MCF 10A (cell line): ENCODE measurements around the gene PTPRM. TPM values are rescaled to one million over a fixed set of nuclear protein-coding genes. Genes with fewer than 3 reads are reported as not detected.

Source experiments
- BruUV-seq: library from RNA; stranded (reverse); fragments of 400-500 nt; replicated peaks from 2 replicates; lab custom pipeline; 2021; lab: Mats Ljungman, UMichigan
- CTCF ChIA-PET: fragments of 300-600 bp; sonication (Branson Sonifier 250); formaldehyde crosslinking; extraction: SDS; loops from one replicate; lab custom pipeline; 2021; ENCODE audit warnings: antibody characterized with exemption, inconsistent platforms; lab: Yijun Ruan, JAX
- POLR2A ChIA-PET: fragments of 300-600, 350-650 bp; sonication (Branson Sonifier 250); formaldehyde crosslinking; extraction: SDS; loops from one replicate; lab custom pipeline; 2020; ENCODE audit warnings: antibody characterized with exemption, inconsistent platforms; lab: Yijun Ruan, JAX
- DNase-seq: peaks from one replicate; pipeline ENCODE4 v3.0.0-alpha.2; 2018; ENCODE audit not compliant: unreplicated experiment
- H3K27ac Mint-ChIP-seq: one replicate; pipeline ENCODE4 v1.8.0; 2022; ENCODE audit warnings: mild to moderate bottlenecking, low read depth, mixed read lengths; ENCODE audit not compliant: unreplicated experiment
- H3K27me3 Mint-ChIP-seq: one replicate; pipeline ENCODE4 v1.8.0; 2022; ENCODE audit warnings: mixed read lengths; ENCODE audit not compliant: insufficient read depth, unreplicated experiment
- H3K36me3 Mint-ChIP-seq: one replicate; pipeline ENCODE4 v1.8.0; 2022; ENCODE audit warnings: mild to moderate bottlenecking, moderate library complexity, mixed read lengths; ENCODE audit not compliant: insufficient read depth, unreplicated experiment
- H3K4me1 Mint-ChIP-seq: one replicate; pipeline ENCODE4 v1.8.0; 2022; ENCODE audit warnings: mixed read lengths; ENCODE audit not compliant: insufficient read depth, unreplicated experiment
- H3K4me3 Mint-ChIP-seq: one replicate; pipeline ENCODE4 v1.8.0; 2022; ENCODE audit warnings: mild to moderate bottlenecking, moderate library complexity, mixed read lengths; ENCODE audit not compliant: unreplicated experiment
- H3K9me3 Mint-ChIP-seq: one replicate; pipeline ENCODE4 v1.8.0; 2022; ENCODE audit warnings: mixed read lengths; ENCODE audit not compliant: unreplicated experiment
- intact Hi-C: fragments of 100-400 bp; cut with micrococcal nuclease; formaldehyde crosslinking; loops from 2 replicates; pipeline ENCODE4 v1.14.1; 2022
- total RNA-seq: library from RNA; stranded (reverse); gene quantifications from 2 replicates; pipeline ENCODE4 v1.2.3, GENCODE V29; 2022
- TF ChIP-seq, protein P1 (sequence below): fragments of 200-600 bp; IDR thresholded peaks from one replicate; pipeline ENCODE4 v1.8.0; 2022; ENCODE audit warnings: antibody characterized with exemption, mild to moderate bottlenecking; ENCODE audit not compliant: unreplicated experiment

Gene PTPRM
- total RNA-seq, 1 experiment from 2014 or later = 82.8 TPM

DNA sequence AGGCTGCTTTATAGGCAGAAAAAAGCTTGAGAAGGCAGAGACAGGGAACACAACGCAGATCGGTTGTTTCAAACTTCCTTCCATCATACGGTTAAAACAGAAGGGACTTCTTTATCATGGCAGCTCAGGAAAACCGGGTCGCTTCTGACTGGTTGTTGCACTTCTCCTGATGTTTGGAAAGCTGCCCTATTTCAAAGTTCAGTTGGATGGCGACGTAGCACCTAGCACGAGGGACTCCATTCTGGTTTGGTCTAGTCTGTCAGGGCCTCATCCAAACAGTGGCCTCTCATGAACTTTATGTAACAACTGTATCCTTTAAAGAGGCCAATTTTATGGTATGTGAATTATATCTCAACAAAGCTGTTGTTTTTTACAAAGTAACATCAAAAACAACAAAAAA lies 832.0 kb downstream of the PTPRM start:
- no peak overlapping the region for H3K4me3 Mint-ChIP-seq
- TF ChIP-seq, protein P1, sequence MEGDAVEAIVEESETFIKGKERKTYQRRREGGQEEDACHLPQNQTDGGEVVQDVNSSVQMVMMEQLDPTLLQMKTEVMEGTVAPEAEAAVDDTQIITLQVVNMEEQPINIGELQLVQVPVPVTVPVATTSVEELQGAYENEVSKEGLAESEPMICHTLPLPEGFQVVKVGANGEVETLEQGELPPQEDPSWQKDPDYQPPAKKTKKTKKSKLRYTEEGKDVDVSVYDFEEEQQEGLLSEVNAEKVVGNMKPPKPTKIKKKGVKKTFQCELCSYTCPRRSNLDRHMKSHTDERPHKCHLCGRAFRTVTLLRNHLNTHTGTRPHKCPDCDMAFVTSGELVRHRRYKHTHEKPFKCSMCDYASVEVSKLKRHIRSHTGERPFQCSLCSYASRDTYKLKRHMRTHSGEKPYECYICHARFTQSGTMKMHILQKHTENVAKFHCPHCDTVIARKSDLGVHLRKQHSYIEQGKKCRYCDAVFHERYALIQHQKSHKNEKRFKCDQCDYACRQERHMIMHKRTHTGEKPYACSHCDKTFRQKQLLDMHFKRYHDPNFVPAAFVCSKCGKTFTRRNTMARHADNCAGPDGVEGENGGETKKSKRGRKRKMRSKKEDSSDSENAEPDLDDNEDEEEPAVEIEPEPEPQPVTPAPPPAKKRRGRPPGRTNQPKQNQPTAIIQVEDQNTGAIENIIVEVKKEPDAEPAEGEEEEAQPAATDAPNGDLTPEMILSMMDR = no peak
- DNase-seq = no peak
- no TSS peak for BruUV-seq
- H3K4me1 Mint-ChIP-seq = no peaks in the 10 kb centered on the region
- ChIA-PET POLR2A (no interaction called here), CTCF (interaction anchor here (0.8 to 3.0 kb wide), 2 partner anchors 9 to 13 kb away, joined by 3 to 23 read pairs; no protein-coding TSS in a partner anchor)
- intact Hi-C loops = no loop called here
- no peaks in the 10 kb centered on the region for H3K27me3 Mint-ChIP-seq
- peaks cover 44% of the 10 kb centered on the region for H3K36me3 Mint-ChIP-seq
- H3K9me3 Mint-ChIP-seq = no peaks in the 10 kb centered on the region
- H3K27ac Mint-ChIP-seq = no peak overlapping the region

DNA sequence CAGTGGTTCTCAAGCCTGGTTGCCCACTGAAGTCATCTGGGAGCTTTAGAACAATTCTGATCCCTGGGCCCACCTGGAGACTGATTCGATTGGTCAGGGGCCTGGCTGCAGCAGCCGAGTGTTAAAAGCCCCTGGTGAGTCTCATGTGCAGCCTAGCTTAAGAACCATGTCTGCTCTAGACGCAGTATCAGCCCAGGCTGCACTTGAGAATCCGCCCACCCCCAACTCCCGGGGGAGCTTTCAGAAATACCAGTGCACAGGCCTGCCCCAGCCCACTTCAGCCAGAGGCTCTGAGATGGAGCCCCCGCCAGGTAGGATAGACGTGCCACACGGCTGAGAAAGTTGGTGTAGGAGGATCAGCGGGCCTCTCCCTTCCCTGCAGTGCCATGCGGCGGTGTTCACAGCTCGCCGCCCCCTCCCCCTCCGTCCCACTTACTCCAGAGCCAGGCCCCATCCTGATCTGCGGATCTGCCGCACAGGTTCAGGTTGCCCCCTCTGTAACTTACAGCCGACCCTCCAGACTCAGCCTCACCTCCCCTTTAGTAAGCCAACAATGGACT lies 833.2 kb downstream of the PTPRM start:
- no TSS peak for BruUV-seq
- Mint-ChIP-seq H3K27me3 (no peaks in the 10 kb centered on the region), H3K4me3 (no peak overlapping the region), H3K27ac (no peak overlapping the region), H3K36me3 (peaks cover 39% of the 10 kb centered on the region), H3K4me1 (no peaks in the 10 kb centered on the region), H3K9me3 (no peaks in the 10 kb centered on the region)
- intact Hi-C loops = no loop called here
- CTCF ChIA-PET = interaction anchor here (0.5 to 3.0 kb wide), 3 partner anchors 10 to 1396 kb away, joined by 3 to 23 read pairs (median 5); no protein-coding TSS in a partner anchor
- DNase-seq = no peak
- POLR2A ChIA-PET = no interaction called here
- TF ChIP-seq, protein P1 = no peak

DNA sequence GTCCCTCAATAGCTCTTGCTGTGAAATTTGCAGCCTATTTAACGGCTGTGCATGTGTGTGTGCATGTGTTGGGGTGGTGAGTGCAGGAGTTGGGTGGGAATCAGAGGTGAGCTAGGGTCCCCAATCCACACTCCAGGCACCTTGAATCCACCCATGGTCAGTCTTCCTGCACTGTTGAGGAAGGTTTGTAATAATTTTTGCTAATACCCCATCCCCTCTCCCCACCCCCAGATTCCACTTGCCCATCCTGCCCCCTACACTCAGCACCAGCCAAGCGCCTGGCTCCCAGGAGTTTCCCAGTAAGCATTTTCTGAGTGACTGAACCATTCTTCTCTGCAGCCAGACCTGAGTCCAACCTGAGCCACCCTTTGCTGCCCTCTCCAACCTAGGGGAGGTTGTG lies 833.7 kb downstream of the PTPRM start:
- no peak overlapping the region for H3K4me3 Mint-ChIP-seq
- POLR2A ChIA-PET = interaction anchor here (1.0 kb wide), 1 partner anchor 470 kb away, joined by 3 read pairs; no protein-coding TSS in a partner anchor

DNA sequence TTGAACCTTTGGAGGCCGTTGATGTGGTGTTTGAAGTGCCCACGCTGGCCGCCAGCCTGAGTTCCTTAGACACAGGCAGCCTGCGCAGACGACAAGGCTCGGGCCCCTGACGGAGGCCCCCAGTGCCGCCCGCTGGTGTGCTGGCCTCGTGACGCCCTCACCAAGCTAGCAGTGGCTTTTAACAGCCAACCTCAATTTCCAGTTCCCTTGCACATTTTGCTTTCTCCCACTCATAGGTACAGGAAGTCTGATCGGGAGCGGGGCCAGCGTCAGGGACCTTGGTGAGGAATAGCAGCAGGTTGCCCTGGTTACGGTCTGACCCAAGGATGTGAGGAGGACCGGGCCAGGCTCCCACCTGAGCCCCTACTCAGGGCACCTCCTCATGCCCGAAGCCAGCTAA lies 834.5 kb downstream of the PTPRM start:
- no peak for DNase-seq
- Mint-ChIP-seq H3K36me3 (peaks cover 38% of the 10 kb centered on the region), H3K27me3 (no peaks in the 10 kb centered on the region), H3K27ac (no peak overlapping the region), H3K4me3 (no peak overlapping the region), H3K4me1 (no peaks in the 10 kb centered on the region), H3K9me3 (no peaks in the 10 kb centered on the region)
- CTCF ChIA-PET = no interaction called here
- TF ChIP-seq, protein P1 = no peak
- no TSS peak for BruUV-seq
- intact Hi-C loops = no loop called here
- POLR2A ChIA-PET = interaction anchor here (1.0 kb wide), 1 partner anchor 469 kb away, joined by 3 read pairs; no protein-coding TSS in a partner anchor

More for the DNA sequence above, 833.7 kb downstream of the PTPRM start:
- CTCF ChIA-PET = interaction anchor here (0.5 to 3.0 kb wide), 2 partner anchors 11 to 1397 kb away, joined by 3 to 23 read pairs; no protein-coding TSS in a partner anchor
- no peaks in the 10 kb centered on the region for H3K9me3 Mint-ChIP-seq
- intact Hi-C loops = no loop called here
- DNase-seq = no peak
- H3K27ac Mint-ChIP-seq = no peak overlapping the region
- BruUV-seq = no TSS peak
- no peaks in the 10 kb centered on the region for H3K4me1 Mint-ChIP-seq
- peaks cover 39% of the 10 kb centered on the region for H3K36me3 Mint-ChIP-seq
- TF ChIP-seq, protein P1 = no peak
- H3K27me3 Mint-ChIP-seq = no peaks in the 10 kb centered on the region
